SK-N-SH (cell line): ENCODE measurements around the gene NDUFA3. TPM values are rescaled to one million over a fixed set of nuclear protein-coding genes. Genes with fewer than 3 reads are reported as not detected.

ENCODE experiments used
- CTCF ChIA-PET: fragments of 300-600, 350-600 bp; formaldehyde crosslinking; extraction: SDS; loops from one replicate; lab custom pipeline; 2021; lab: Yijun Ruan, JAX
- POLR2A ChIA-PET: fragments of 350-600 bp; sonication (Branson Sonifier 250); formaldehyde crosslinking; extraction: SDS; loops from one replicate; lab custom pipeline; 2020; ENCODE audit warnings: antibody characterized with exemption, inconsistent platforms; lab: Yijun Ruan, JAX
- DNase-seq: peaks from one replicate; pipeline ENCODE4 v3.0.0; 2012
- H2AFZ ChIP-seq: fragments of 200-600 bp; sonication (generic); 2 replicates; pipeline ENCODE4 v1.8.1; 2016; ENCODE audit warnings: antibody characterized with exemption, mild to moderate bottlenecking, low read depth
- H3F3A ChIP-seq: fragments of 200-600 bp; sonication (generic); replicated peaks from 2 replicates; pipeline ENCODE3; 2016; ENCODE audit warnings: antibody characterized with exemption, mild to moderate bottlenecking; ENCODE audit not compliant: insufficient read depth
- H3K27ac ChIP-seq, 2 experiments: fragments of 200-500 bp in 1 of 2; fragments of 200-600 bp in 1 of 2; sonication (Bioruptor generic) in 1 of 2; sonication (generic), shearing (Covaris generic) in 1 of 2; 2 replicates each; pipeline versions ENCODE4 v1.5.1 to v1.6.1; 2014 to 2016; ENCODE audit warnings: low read depth in 2 of 2, inconsistent platforms in 1 of 2, low read length in 1 of 2, mild to moderate bottlenecking in 1 of 2, mixed read lengths in 1 of 2
- H3K27me3 ChIP-seq: fragments of 200-600 bp; sonication (generic), shearing (Covaris generic); 2 replicates; pipeline ENCODE4 v1.6.1; 2016; ENCODE audit warnings: mixed run types; ENCODE audit not compliant: insufficient read depth
- H3K36me3 ChIP-seq, 2 experiments: fragments of 200-500 bp in 1 of 2; fragments of 200-600 bp in 1 of 2; sonication (Bioruptor generic) in 1 of 2; sonication (generic) in 1 of 2; replicated peaks in 1 of 2; 2 replicates each; pipeline versions ENCODE3 to v1.5.1; 2014 to 2016; ENCODE audit warnings: low read length in 1 of 2, mild to moderate bottlenecking in 1 of 2; ENCODE audit not compliant: insufficient read depth in 2 of 2, control insufficient read depth in 1 of 2
- H3K4me1 ChIP-seq, 2 experiments: fragments of 200-500 bp in 1 of 2; fragments of 200-600 bp in 1 of 2; sonication (Bioruptor generic) in 1 of 2; sonication (generic), shearing (Covaris generic) in 1 of 2; 2 replicates each; pipeline versions ENCODE4 v1.5.1 to v1.6.1; 2014 to 2016; ENCODE audit warnings: low read depth in 1 of 2, low read length in 1 of 2, mixed run types in 1 of 2; ENCODE audit not compliant: insufficient read depth in 2 of 2, control insufficient read depth in 1 of 2
- H3K4me2 ChIP-seq: fragments of 200-600 bp; sonication (generic), shearing (Covaris generic); 2 replicates; pipeline ENCODE4 v1.6.1; 2017; ENCODE audit warnings: mixed run types
- H3K4me3 ChIP-seq, 2 experiments: fragments of 200-500 bp in 1 of 2; fragments of 200-600 bp in 1 of 2; sonication (Bioruptor generic) in 1 of 2; sonication (generic), shearing (Covaris generic) in 1 of 2; 2 replicates each; pipeline versions ENCODE4 v1.5.1 to v1.8.1; 2014 to 2016; ENCODE audit warnings: low read depth in 2 of 2, inconsistent platforms in 1 of 2, low read length in 1 of 2, mild to moderate bottlenecking in 1 of 2, mixed read lengths in 1 of 2, moderate library complexity in 1 of 2
- H3K79me2 ChIP-seq: fragments of 200-600 bp; sonication (generic); 2 replicates; pipeline ENCODE4 v1.8.1; 2017; ENCODE audit warnings: mild to moderate bottlenecking; ENCODE audit not compliant: insufficient read depth
- H3K9ac ChIP-seq: fragments of 200-600 bp; sonication (generic); 2 replicates; pipeline ENCODE4 v1.6.1; 2017; ENCODE audit warnings: mixed run types
- H3K9me2 ChIP-seq: fragments of 200-600 bp; sonication (generic); 2 replicates; pipeline ENCODE4 v1.6.1; 2017; ENCODE audit warnings: mixed run types
- H3K9me3 ChIP-seq: fragments of 200-600 bp; sonication (generic); 2 replicates; pipeline ENCODE4 v1.6.1; 2017; ENCODE audit warnings: mixed run types, mild to moderate bottlenecking, moderate library complexity
- H4K20me1 ChIP-seq: fragments of 200-600 bp; sonication (generic); 2 replicates; pipeline ENCODE4 v1.6.1; 2017; ENCODE audit warnings: mild to moderate bottlenecking, mixed run types; ENCODE audit not compliant: insufficient read depth
- CTCF ChIP-seq: fragments of 200-600 bp; sonication (generic); IDR thresholded peaks from 2 replicates; pipeline ENCODE4 v1.6.1; 2017; ENCODE audit warnings: antibody characterized with exemption, mild to moderate bottlenecking, moderate library complexity
- ELF1 ChIP-seq: IDR thresholded peaks from 2 replicates; pipeline ENCODE4 v1.4.0; 2012
- EZH2phosphoT487 ChIP-seq: fragments of 200-600 bp; sonication (generic); IDR thresholded peaks from 2 replicates; pipeline ENCODE4 v1.6.1; 2017; ENCODE audit warnings: low read depth, mixed run types, mild to moderate bottlenecking, antibody characterized with exemption, moderate library complexity, borderline replicate concordance
- FOXM1 ChIP-seq: IDR thresholded peaks from 2 replicates; pipeline ENCODE4 v1.4.0; 2012; ENCODE audit warnings: low read depth, mild to moderate bottlenecking
- GABPA ChIP-seq: IDR thresholded peaks from 2 replicates; pipeline ENCODE4 v1.4.0; 2012; ENCODE audit warnings: low read depth, mild to moderate bottlenecking
- IRF3 ChIP-seq: fragments of 150-350 bp; IDR thresholded peaks from 2 replicates; pipeline ENCODE4 v1.6.1; 2016; ENCODE audit warnings: mild to moderate bottlenecking, low read depth, low read length
- JUND ChIP-seq: IDR thresholded peaks from 2 replicates; pipeline ENCODE4 v1.4.0; 2012
- MEF2A ChIP-seq: IDR thresholded peaks from 2 replicates; pipeline ENCODE4 v1.4.0; 2012; ENCODE audit warnings: low read depth, borderline replicate concordance
- MXI1 ChIP-seq: IDR thresholded peaks from 2 replicates; pipeline ENCODE4 v1.6.1; 2012; ENCODE audit warnings: mild to moderate bottlenecking, low read depth, low read length, improper control_type of control experiment
- NFIC ChIP-seq: IDR thresholded peaks from 2 replicates; pipeline ENCODE4 v1.4.0; 2012; ENCODE audit warnings: borderline replicate concordance
- NRF1 ChIP-seq: IDR thresholded peaks from 2 replicates; pipeline ENCODE4 v1.6.1; 2012; ENCODE audit warnings: low read depth, mild to moderate bottlenecking, low read length
- POLR2AphosphoS5 ChIP-seq: IDR thresholded peaks from 2 replicates; pipeline ENCODE4 v1.6.1; 2012; ENCODE audit warnings: low read depth, low read length
- RCOR1 ChIP-seq: fragments of 150-350 bp; IDR thresholded peaks from 2 replicates; pipeline ENCODE4 v1.6.1; 2017; ENCODE audit warnings: antibody characterized with exemption, low read length
- RFX5 ChIP-seq: IDR thresholded peaks from 2 replicates; pipeline ENCODE4 v1.6.1; 2012; ENCODE audit warnings: mild to moderate bottlenecking, improper control_type of control experiment, low read length
- SMC3 ChIP-seq: IDR thresholded peaks from 2 replicates; pipeline ENCODE4 v1.6.1; 2012; ENCODE audit warnings: low read depth, low read length, improper control_type of control experiment
- TAF1 ChIP-seq: IDR thresholded peaks from 2 replicates; pipeline ENCODE4 v1.6.1; 2012; ENCODE audit warnings: low read depth, mild to moderate bottlenecking, low read length, moderate library complexity, borderline replicate concordance
- TCF12 ChIP-seq: IDR thresholded peaks from 2 replicates; pipeline ENCODE4 v1.4.0; 2012
- TEAD4 ChIP-seq: IDR thresholded peaks from 2 replicates; pipeline ENCODE4 v1.4.0; 2012; ENCODE audit warnings: mild to moderate bottlenecking, borderline replicate concordance; ENCODE audit not compliant: insufficient read depth
- YY1 ChIP-seq: IDR thresholded peaks from 2 replicates; pipeline ENCODE4 v1.4.0; 2012; ENCODE audit warnings: low read depth, mild to moderate bottlenecking
- ZBTB33 ChIP-seq: IDR thresholded peaks from 2 replicates; pipeline ENCODE4 v1.4.0; 2012; ENCODE audit warnings: low read depth, borderline replicate concordance
- WGBS: methylation state at CpG from one replicate; pipeline ENCODE4 v1.1.6; 2017; ENCODE audit warnings: low lambda C conversion rate; 5-methylcytosine and 5-hydroxymethylcytosine counted together
- polyA plus RNA-seq, 3 experiments: library from polyadenylated mRNA; depleted of rRNA; stranded (reverse); fragments of >200 nt; gene quantifications; 2 replicates each; pipeline ENCODE4 v1.2.3, GENCODE V29; 2012

The NDUFA3 gene
- polyA plus RNA-seq, 1 of the 3 experiments (the other 2 are of a cell fraction) = 87.0 TPM

GRCh38 chr19:54149021-54149812 is 46.6 kb downstream of the NDUFA3 start (continued):
- TF ChIP-seq TAF1 (no peak), TEAD4 (no peak), MEF2A (no peak)
- TF ChIP-seq, all 33 proteins: peak for 0

GRCh38 chr19:54151362-54152035 is 48.8 kb downstream of the NDUFA3 start:
- Histone ChIP-seq H3K27me3 (no peaks in the 10 kb centered on the region), H3K9ac (no peak overlapping the region), H3K4me2 (no peak overlapping the region), H3F3A (peaks cover 19% of the 10 kb centered on the region), H3K36me3 (peaks cover 26 to 90% of the 10 kb centered on the region in 2 experiments), H3K4me3 (no peak overlapping the region), H3K9me2 (no peaks in the 10 kb centered on the region), H3K9me3 (no peaks in the 10 kb centered on the region), H3K79me2 (no peaks in the 10 kb centered on the region), H2AFZ (no peak overlapping the region), H4K20me1 (no peaks in the 10 kb centered on the region), H3K4me1 (no peaks in the 10 kb centered on the region), H3K27ac (no peak overlapping the region)
- 89% methylated on average over 22 of the region's 23 CpGs for WGBS
- DNase-seq = no peak
- no peak for TF ChIP-seq SMC3
- no peak for TF ChIP-seq JUND
- no peak for TF ChIP-seq GABPA
- TF ChIP-seq MEF2A = no peak
- POLR2A ChIA-PET = interaction anchor here (1.6 kb wide), 1 partner anchor 8 kb away, joined by 6 read pairs; the partner anchor contains the start of gene LENG1
- CTCF ChIA-PET = interaction anchor here (1.7 kb wide), 1 partner anchor 8 kb away, joined by 6 read pairs; the partner anchor contains the start of gene LENG1

GRCh38 chr19:54152267-54152666 is 49.6 kb downstream of the NDUFA3 start:
- POLR2A ChIA-PET = no interaction called here
- no peak overlapping the region for H3K4me3 ChIP-seq
- no peak overlapping the region for H3K4me2 ChIP-seq
- H3F3A ChIP-seq = peaks cover 19% of the 10 kb centered on the region
- no peak overlapping the region for H3K27ac ChIP-seq
- H3K9me3 ChIP-seq = no peaks in the 10 kb centered on the region
- CTCF ChIA-PET = no interaction called here
- H2AFZ ChIP-seq = no peak overlapping the region
- no peaks in the 10 kb centered on the region for H3K4me1 ChIP-seq
- no peaks in the 10 kb centered on the region for H3K79me2 ChIP-seq
- DNase-seq = no peak
- no peak overlapping the region for H3K9ac ChIP-seq
- peaks cover 29 to 89% of the 10 kb centered on the region in 2 experiments for H3K36me3 ChIP-seq
- H3K27me3 ChIP-seq = no peaks in the 10 kb centered on the region
- no peaks in the 10 kb centered on the region for H4K20me1 ChIP-seq
- H3K9me2 ChIP-seq = no peaks in the 10 kb centered on the region
- WGBS = 90% methylated on average over 2 of the region's 12 CpGs
- TF ChIP-seq CTCF = no peak
- TF ChIP-seq TAF1 = no peak
- no peak for TF ChIP-seq IRF3
- no peak for TF ChIP-seq NFIC
- TF ChIP-seq NRF1 = no peak
- TF ChIP-seq SMC3 = no peak
- no peak for TF ChIP-seq YY1
- TF ChIP-seq TCF12 = no peak
- no peak for TF ChIP-seq MXI1
- TF ChIP-seq POLR2AphosphoS5 = no peak
- TF ChIP-seq RFX5 = no peak
- TF ChIP-seq MEF2A = no peak
- no peak for TF ChIP-seq RCOR1
- TF ChIP-seq EZH2phosphoT487 = no peak
- no peak for TF ChIP-seq ZBTB33
- no peak for TF ChIP-seq ELF1
- no peak for TF ChIP-seq FOXM1
- TF ChIP-seq JUND = no peak
